ENCODE data around the gene CFAP53.

DNA sequence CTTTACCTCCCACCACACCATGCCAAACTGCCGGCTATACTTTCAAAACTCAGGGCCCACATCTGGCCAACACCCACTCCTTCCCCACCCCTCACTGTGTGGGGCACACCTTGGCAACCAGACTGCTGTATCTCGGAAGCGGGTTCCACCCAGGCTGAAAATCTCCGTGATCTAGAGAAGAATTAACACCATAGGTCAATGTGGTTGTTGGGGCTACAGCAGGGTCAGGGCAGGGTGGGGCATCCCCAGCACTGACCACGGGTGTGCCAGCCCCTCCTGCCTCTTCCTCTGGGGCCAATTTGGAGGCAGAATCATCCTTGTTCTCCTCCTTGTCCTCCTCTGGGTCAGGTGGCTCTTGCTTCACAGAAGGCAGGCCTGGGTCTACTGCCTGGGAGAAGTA lies 6.3 kb upstream of the CFAP53 start:
- TF ChIP-seq CTCF (IDR thresholded peaks at IDR 0.05), result no peak
- TF ChIP-seq POLR2A (IDR thresholded peaks at IDR 0.05; ENCODE audit: low read depth), result no peak
- no peak for TF ChIP-seq EP300 (IDR thresholded peaks at IDR 0.05)
- TF ChIP-seq POLR2AphosphoS5 (IDR thresholded peaks at IDR 0.05), result no peak
